ENCODE results near the gene DICER1. TPM values are rescaled to one million over a fixed set of nuclear protein-coding genes. Genes with fewer than 3 reads are reported as not detected.

DICER1 gene
- total RNA-seq, 1 donor from 2014 or later = 87.2 TPM

DNA sequence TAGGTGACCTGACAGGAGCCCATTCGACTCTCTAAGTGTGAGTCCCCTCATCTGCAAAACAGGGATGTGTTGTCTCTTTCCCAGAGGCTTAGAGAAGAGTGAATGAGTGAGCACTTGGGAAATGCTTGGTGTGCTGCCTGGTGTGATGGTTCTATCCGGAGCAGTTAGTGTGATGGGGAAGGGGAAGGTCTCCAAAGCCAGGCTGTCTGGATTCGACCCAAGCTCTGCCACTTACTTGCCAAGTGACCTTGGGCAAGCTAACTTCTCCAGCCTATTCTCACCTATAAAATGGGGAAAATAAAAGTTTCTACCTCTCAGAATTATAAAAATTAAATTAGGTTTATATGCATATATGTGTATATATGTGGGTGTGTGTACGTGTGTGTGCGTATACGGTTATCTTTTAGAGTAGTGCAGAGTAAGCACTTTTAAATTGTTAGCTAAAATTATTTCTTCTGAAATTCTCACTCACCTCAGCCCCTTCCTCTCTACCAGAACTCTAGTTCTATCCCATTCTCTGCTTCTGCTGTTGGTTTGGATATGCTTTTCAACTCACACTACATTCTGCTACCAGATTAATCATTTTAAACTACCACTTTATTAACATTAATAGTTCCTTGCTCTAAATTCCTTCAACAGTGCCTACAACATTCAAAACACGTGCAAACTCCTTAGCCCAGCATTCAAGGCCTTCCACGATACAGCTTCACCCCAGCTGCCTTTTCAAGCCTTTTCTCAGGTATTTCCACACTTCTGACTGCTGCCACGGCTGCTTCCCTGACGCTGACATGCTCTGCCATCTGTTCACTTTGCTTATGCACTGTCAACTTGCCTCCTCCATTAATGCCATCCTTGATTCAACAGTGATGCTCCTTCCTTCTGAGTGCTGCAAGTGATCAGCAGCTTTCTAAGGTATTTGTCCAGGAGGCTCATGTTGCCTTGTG lies 55.3 kb downstream of the DICER1 start:
- Mint-ChIP-seq H3K36me3 (ENCODE audit: low read depth) (peaks cover 42% of the 10 kb centered on the region), H3K4me3 (no peak overlapping the region), H3K9me3 (no peaks in the 10 kb centered on the region), H3K27me3 (ENCODE audit: insufficient read depth) (no peaks in the 10 kb centered on the region), H3K27ac (no peak overlapping the region), H3K4me1 (ENCODE audit: low read depth) (no peaks in the 10 kb centered on the region)
- intact Hi-C loops (cut with micrococcal nuclease) = no loop called here
- DNase-seq (ENCODE audit: low spot score) = no peak

GRCh38 chr14:95098984-95099599 lies 58.2 kb downstream of the DICER1 start:
- intact Hi-C loops (cut with micrococcal nuclease) = no loop called here
- Mint-ChIP-seq H3K4me3 (no peak overlapping the region), H3K9me3 (no peaks in the 10 kb centered on the region), H3K27me3 (ENCODE audit: insufficient read depth) (no peaks in the 10 kb centered on the region), H3K36me3 (ENCODE audit: low read depth) (peaks cover 44% of the 10 kb centered on the region), H3K27ac (no peak overlapping the region), H3K4me1 (ENCODE audit: low read depth) (no peaks in the 10 kb centered on the region)
- DNase-seq (ENCODE audit: low spot score) = no peak

- no peak for DNase-seq (ENCODE audit: low spot score)
- Mint-ChIP-seq H3K27ac (no peak overlapping the region), H3K27me3 (ENCODE audit: insufficient read depth) (no peaks in the 10 kb centered on the region), H3K4me3 (no peak overlapping the region), H3K36me3 (ENCODE audit: low read depth) (peaks cover 40% of the 10 kb centered on the region), H3K9me3 (no peaks in the 10 kb centered on the region), H3K4me1 (ENCODE audit: low read depth) (no peaks in the 10 kb centered on the region)
- intact Hi-C loops (cut with micrococcal nuclease) = no loop called here
These were observed 59.9 kb downstream of the DICER1 start for GRCh38 chr14:95097385-95097784.

GRCh38 chr14:95096476-95096875 lies 60.9 kb downstream of the DICER1 start:
- no peak for DNase-seq (ENCODE audit: low spot score)
- no peak overlapping the region for H3K27ac Mint-ChIP-seq
- intact Hi-C loops (cut with micrococcal nuclease) = no loop called here
- no peak overlapping the region for H3K4me3 Mint-ChIP-seq
- H3K9me3 Mint-ChIP-seq = no peaks in the 10 kb centered on the region
- no peaks in the 10 kb centered on the region for H3K27me3 Mint-ChIP-seq (ENCODE audit: insufficient read depth)
- no peaks in the 10 kb centered on the region for H3K4me1 Mint-ChIP-seq (ENCODE audit: low read depth)
- H3K36me3 Mint-ChIP-seq (ENCODE audit: low read depth) = peaks cover 35% of the 10 kb centered on the region

GRCh38 chr14:95095996-95096395 lies 61.3 kb downstream of the DICER1 start:
- Mint-ChIP-seq H3K4me1 (ENCODE audit: low read depth) (no peaks in the 10 kb centered on the region), H3K27ac (no peak overlapping the region), H3K9me3 (no peaks in the 10 kb centered on the region), H3K27me3 (ENCODE audit: insufficient read depth) (no peaks in the 10 kb centered on the region), H3K36me3 (ENCODE audit: low read depth) (peaks cover 34% of the 10 kb centered on the region), H3K4me3 (no peak overlapping the region)
- intact Hi-C loops (cut with micrococcal nuclease) = no loop called here
- DNase-seq (ENCODE audit: low spot score) = no peak

GRCh38 chr14:95092723-95093122 lies 64.6 kb downstream of the DICER1 start:
- intact Hi-C loops (cut with micrococcal nuclease) = no loop called here
- H3K27ac Mint-ChIP-seq = no peak overlapping the region
- no peaks in the 10 kb centered on the region for H3K9me3 Mint-ChIP-seq
- no peaks in the 10 kb centered on the region for H3K4me1 Mint-ChIP-seq (ENCODE audit: low read depth)
- no peaks in the 10 kb centered on the region for H3K27me3 Mint-ChIP-seq (ENCODE audit: insufficient read depth)
- DNase-seq (ENCODE audit: low spot score) = no peak
- no peak overlapping the region for H3K4me3 Mint-ChIP-seq
- H3K36me3 Mint-ChIP-seq (ENCODE audit: low read depth) = peaks cover 40% of the 10 kb centered on the region

GRCh38 chr14:95091581-95091980 lies 65.7 kb downstream of the DICER1 start:
- intact Hi-C loops (cut with micrococcal nuclease) = no loop called here
- Mint-ChIP-seq H3K27me3 (ENCODE audit: insufficient read depth) (no peaks in the 10 kb centered on the region), H3K9me3 (no peaks in the 10 kb centered on the region), H3K4me3 (no peak overlapping the region), H3K36me3 (ENCODE audit: low read depth) (peaks cover 37% of the 10 kb centered on the region), H3K27ac (no peak overlapping the region), H3K4me1 (ENCODE audit: low read depth) (no peaks in the 10 kb centered on the region)
- no peak for DNase-seq (ENCODE audit: low spot score)

GRCh38 chr14:95088665-95089064 lies 68.7 kb downstream of the DICER1 start:
- Mint-ChIP-seq H3K4me3 (no peak overlapping the region), H3K27me3 (ENCODE audit: insufficient read depth) (no peaks in the 10 kb centered on the region), H3K9me3 (no peaks in the 10 kb centered on the region), H3K4me1 (ENCODE audit: low read depth) (no peaks in the 10 kb centered on the region), H3K36me3 (ENCODE audit: low read depth) (peaks cover 34% of the 10 kb centered on the region), H3K27ac (no peak overlapping the region)
- intact Hi-C loops (cut with micrococcal nuclease) = no loop called here
- DNase-seq (ENCODE audit: low spot score) = no peak

DNA sequence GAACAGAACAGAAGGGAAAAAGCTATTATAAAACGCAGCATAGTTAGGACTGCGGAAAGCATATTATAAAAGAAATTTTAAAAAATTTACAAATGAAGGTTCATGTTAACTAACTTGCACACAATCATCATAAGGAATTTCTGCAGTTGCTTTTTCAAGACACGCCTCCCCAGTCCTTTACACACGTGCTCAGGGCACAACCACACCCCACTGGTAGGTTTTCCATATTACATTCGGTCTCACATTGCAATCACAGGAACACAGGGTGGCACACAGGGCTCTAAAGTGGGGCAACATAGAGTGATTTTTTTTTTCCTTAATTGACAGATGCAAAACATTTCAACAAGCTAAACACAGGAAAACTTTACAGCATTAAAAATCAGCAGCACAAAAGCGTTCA lies 69.7 kb downstream of the DICER1 start:
- Mint-ChIP-seq H3K36me3 (ENCODE audit: low read depth) (peaks cover 26% of the 10 kb centered on the region), H3K9me3 (no peaks in the 10 kb centered on the region), H3K27ac (no peak overlapping the region), H3K4me3 (no peak overlapping the region), H3K4me1 (ENCODE audit: low read depth) (no peaks in the 10 kb centered on the region), H3K27me3 (ENCODE audit: insufficient read depth) (no peaks in the 10 kb centered on the region)
- DNase-seq (ENCODE audit: low spot score) = no peak
- intact Hi-C loops (cut with micrococcal nuclease) = no loop called here

DNA sequence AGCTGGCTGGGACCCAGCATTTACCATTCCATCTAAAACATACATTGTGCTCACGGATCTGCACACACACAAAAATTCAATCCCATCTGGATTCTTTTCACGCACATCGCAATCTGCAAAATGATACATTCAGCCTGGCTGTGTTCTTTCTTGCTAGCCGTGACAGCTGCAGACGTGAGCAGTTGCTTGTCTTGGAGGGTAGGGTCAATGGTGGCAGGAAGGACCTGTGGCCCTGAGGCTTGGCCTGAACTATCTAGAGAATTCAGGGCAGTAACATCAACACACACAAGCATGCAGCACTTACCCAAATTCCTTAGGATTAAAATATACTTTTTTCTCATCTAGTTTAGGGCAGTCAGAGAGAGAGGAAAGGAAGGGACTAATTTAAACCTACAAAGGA lies 72.0 kb downstream of the DICER1 start:
- Mint-ChIP-seq H3K27ac (no peak overlapping the region), H3K4me3 (no peak overlapping the region), H3K4me1 (ENCODE audit: low read depth) (no peaks in the 10 kb centered on the region), H3K36me3 (ENCODE audit: low read depth) (peaks cover 21% of the 10 kb centered on the region), H3K27me3 (ENCODE audit: insufficient read depth) (no peaks in the 10 kb centered on the region), H3K9me3 (no peaks in the 10 kb centered on the region)
- DNase-seq (ENCODE audit: low spot score) = no peak
- intact Hi-C loops (cut with micrococcal nuclease) = no loop called here

- DNase-seq (ENCODE audit: low spot score) = no peak
- H3K36me3 Mint-ChIP-seq (ENCODE audit: low read depth) = no peaks in the 10 kb centered on the region
- H3K4me1 Mint-ChIP-seq (ENCODE audit: low read depth) = no peaks in the 10 kb centered on the region
- no peak overlapping the region for H3K4me3 Mint-ChIP-seq
- intact Hi-C loops (cut with micrococcal nuclease) = no loop called here
- peaks cover 4% of the 10 kb centered on the region for H3K9me3 Mint-ChIP-seq
- no peaks in the 10 kb centered on the region for H3K27me3 Mint-ChIP-seq (ENCODE audit: insufficient read depth)
- H3K27ac Mint-ChIP-seq = no peak overlapping the region
These were observed 78.5 kb downstream of the DICER1 start for GRCh38 chr14:95078867-95079266.

- Mint-ChIP-seq H3K4me1 (ENCODE audit: low read depth) (no peaks in the 10 kb centered on the region), H3K36me3 (ENCODE audit: low read depth) (no peaks in the 10 kb centered on the region), H3K4me3 (no peak overlapping the region), H3K9me3 (peaks cover 4% of the 10 kb centered on the region), H3K27ac (no peak overlapping the region), H3K27me3 (ENCODE audit: insufficient read depth) (no peaks in the 10 kb centered on the region)
- intact Hi-C loops (cut with micrococcal nuclease) = no loop called here
- no peak for DNase-seq (ENCODE audit: low spot score)
These were observed 80.0 kb downstream of the DICER1 start for GRCh38 chr14:95077345-95077744.

- Mint-ChIP-seq H3K36me3 (ENCODE audit: low read depth) (no peaks in the 10 kb centered on the region), H3K9me3 (peaks cover 4% of the 10 kb centered on the region), H3K27me3 (ENCODE audit: insufficient read depth) (no peaks in the 10 kb centered on the region), H3K4me3 (no peak overlapping the region), H3K27ac (no peak overlapping the region), H3K4me1 (ENCODE audit: low read depth) (no peaks in the 10 kb centered on the region)
- intact Hi-C loops (cut with micrococcal nuclease) = no loop called here
- no peak for DNase-seq (ENCODE audit: low spot score)
These were observed 81.5 kb downstream of the DICER1 start for GRCh38 chr14:95075789-95076188.
